Spinal cord (tissue), 10 donors: ENCODE results near the gene NDUFB2. TPM values are rescaled to one million over a fixed set of nuclear protein-coding genes. Genes with fewer than 3 reads are reported as not detected.
"Not testable (repeated sequence)": the region's sequence is repeated elsewhere in the genome, so short reads cannot be mapped to it uniquely, and the experiment has no call there.

Source experiments
- DNase-seq, 6 donors: peaks; one replicate each; pipeline versions ENCODE4 v3.0.0 to v3.0.0-alpha.2; 2013 to 2015; ENCODE audit warnings: low spot score in 6 of 6, low read depth in 4 of 6
- H3K27ac ChIP-seq: one replicate; pipeline ENCODE4 v1.5.1; 2013; ENCODE audit warnings: low read depth, low read length, control low read depth
- H3K27me3 ChIP-seq: one replicate; pipeline ENCODE4 v1.6.1; 2013; ENCODE audit warnings: low read length; ENCODE audit not compliant: control insufficient read depth, insufficient read depth
- H3K36me3 ChIP-seq: one replicate; pipeline ENCODE4 v1.6.1; 2013; ENCODE audit warnings: low read length; ENCODE audit not compliant: control insufficient read depth, insufficient read depth
- H3K4me1 ChIP-seq: one replicate; pipeline ENCODE4 v1.6.1; 2013; ENCODE audit warnings: low read length; ENCODE audit not compliant: control insufficient read depth, insufficient read depth
- H3K4me3 ChIP-seq: one replicate; pipeline ENCODE4 v1.5.1; 2013; ENCODE audit warnings: low read depth, low read length, control low read depth
- H3K9me3 ChIP-seq: one replicate; pipeline ENCODE4 v1.6.1; 2013; ENCODE audit warnings: low read length; ENCODE audit not compliant: control insufficient read depth, insufficient read depth
- WGBS: methylation state at CpG from one replicate; pipeline ENCODE4 v1.1.5; 2013; ENCODE audit warnings: missing lambda C conversion rate; ENCODE audit not compliant: insufficient coverage; 5-methylcytosine and 5-hydroxymethylcytosine counted together
- polyA plus RNA-seq, 2 donors: library from polyadenylated mRNA; unstranded; fragments of 120-200 nt; gene quantifications; one replicate each; pipeline ENCODE4 v1.2.1, GENCODE V29; 2013; ENCODE audit not compliant: insufficient read length in 2 of 2
- total RNA-seq, 2 donors: library from RNA; depleted of rRNA in 1 of 2; stranded (reverse); fragments of 120-200 nt in 1 of 2; fragments of >200 nt in 1 of 2; gene quantifications; one replicate each; pipeline versions ENCODE4 v1.2.3 to v1.2.4, GENCODE V29; 2013 to 2014
- donor health status: healthy.

Gene NDUFB2
- total and polyA plus RNA-seq, 4 donors: 113 to 313 (median 292) TPM

DNA sequence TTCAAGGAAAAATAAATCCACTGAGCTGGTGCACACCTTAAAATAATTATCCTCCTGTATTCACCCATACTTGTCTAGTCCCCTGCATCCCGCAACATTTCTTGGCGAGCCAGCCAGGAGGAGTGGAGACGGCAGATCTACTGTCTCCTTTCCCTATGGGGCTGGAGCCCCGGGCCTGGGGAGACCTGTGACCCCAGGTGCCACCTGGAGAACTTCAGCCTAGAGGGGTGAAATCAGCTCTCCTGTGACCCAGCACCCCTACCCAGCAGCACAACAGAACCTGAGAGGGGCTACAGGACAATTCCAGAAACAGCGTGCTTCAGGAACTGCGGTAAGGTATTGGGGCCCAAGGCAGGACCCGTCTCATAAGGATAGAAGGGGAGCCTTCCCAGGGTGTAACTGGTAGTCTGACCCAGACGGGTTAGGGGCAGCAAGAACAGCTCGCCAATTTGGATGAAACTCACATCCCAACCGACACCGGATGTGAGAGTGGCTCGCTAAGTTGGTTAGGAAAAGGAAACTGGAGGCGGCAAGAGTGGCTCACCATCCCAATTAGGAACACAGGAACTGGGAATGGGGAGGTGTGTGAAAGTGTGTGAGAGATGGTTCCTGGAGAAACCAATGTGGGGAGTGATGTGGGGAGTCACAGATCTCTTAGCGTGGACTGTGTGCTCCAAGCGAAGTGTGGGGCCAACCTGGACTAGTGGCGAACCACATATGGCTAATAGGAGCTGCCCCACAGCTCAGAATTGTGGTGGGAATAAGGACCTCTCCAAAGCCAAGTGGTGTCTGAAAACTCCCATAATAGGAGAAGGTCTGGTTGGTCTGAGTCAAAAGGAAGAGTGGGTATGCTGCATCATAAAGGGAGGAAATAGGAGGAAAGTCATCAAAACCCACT is 40.7 kb upstream of the NDUFB2 start:
- Histone ChIP-seq H3K36me3 (no peaks in the 10 kb centered on the region), H3K27me3 (no peaks in the 10 kb centered on the region), H3K4me3 (no peak overlapping the region), H3K4me1 (peaks cover 8% of the 10 kb centered on the region), H3K9me3 (no peaks in the 10 kb centered on the region), H3K27ac (no peak overlapping the region)
- WGBS: 92% methylated on average over 15 of the region's 16 CpGs
- DNase-seq: no peak

DNA sequence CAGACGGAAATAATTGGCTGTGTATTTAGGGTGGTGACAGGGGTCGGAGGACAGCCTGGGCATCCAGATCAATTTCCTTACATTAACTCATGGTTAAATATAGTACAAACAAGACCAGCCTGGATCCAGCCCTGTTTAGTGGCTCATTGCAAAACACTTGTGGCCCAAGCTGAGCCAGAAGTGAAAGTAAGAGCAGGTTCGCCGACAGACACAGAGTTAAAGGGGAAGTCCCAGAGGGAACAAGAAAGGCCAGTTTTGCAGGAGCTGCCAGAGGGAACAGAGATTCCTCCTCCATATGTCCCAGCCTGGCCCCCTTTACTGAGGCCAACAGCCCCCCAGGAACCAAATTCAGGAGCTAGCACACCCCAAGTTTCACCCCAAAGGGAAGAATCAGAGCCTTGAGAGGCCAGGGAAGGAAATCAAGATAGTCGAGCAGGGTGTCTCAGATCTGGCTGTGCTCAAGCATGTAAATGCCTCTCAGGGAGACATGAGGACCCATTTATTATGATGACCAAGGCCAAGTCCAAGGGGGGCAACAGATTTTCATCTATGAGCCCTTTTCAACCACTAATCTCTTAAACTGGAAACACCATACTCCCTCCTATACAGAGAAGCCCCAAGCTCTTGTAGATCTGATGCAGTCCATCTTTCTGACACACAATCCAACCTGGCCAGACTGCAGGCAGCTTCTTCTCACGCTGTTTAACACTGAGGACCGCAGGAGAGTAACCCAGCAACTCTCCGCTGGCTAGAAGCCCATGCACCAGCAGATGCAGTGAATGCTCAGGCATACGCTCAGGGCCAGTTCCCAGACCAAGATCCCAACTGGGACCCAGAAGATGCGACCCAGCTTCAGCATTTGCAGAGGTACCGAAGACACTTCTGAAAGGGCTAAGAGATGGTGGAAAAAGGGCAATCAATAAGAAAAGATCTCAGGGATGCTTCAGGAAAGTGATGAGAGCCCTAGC is 39.7 kb upstream of the NDUFB2 start:
- no peak for DNase-seq
- Histone ChIP-seq H3K4me1 (peaks cover 8% of the 10 kb centered on the region), H3K27me3 (no peaks in the 10 kb centered on the region), H3K27ac (no peak overlapping the region), H3K36me3 (no peaks in the 10 kb centered on the region), H3K4me3 (no peak overlapping the region), H3K9me3 (no peaks in the 10 kb centered on the region)
- 66% methylated on average over 9 of the region's 11 CpGs for WGBS

GRCh38 chr7:140657891-140658290 is 38.6 kb upstream of the NDUFB2 start:
- H3K27ac ChIP-seq: no peak overlapping the region
- 91% methylated on average over 5 of the region's 9 CpGs for WGBS
- H3K36me3 ChIP-seq: no peaks in the 10 kb centered on the region
- no peaks in the 10 kb centered on the region for H3K9me3 ChIP-seq
- no peaks in the 10 kb centered on the region for H3K27me3 ChIP-seq
- no peak for DNase-seq
- peaks cover 8% of the 10 kb centered on the region for H3K4me1 ChIP-seq
- no peak overlapping the region for H3K4me3 ChIP-seq

GRCh38 chr7:140659856-140660255 is 36.7 kb upstream of the NDUFB2 start:
- H3K4me3 ChIP-seq: no peak overlapping the region
- 60% methylated on average over 5 of the region's 8 CpGs for WGBS
- no peaks in the 10 kb centered on the region for H3K9me3 ChIP-seq
- H3K27me3 ChIP-seq: no peaks in the 10 kb centered on the region
- H3K36me3 ChIP-seq: no peaks in the 10 kb centered on the region
- no peak for DNase-seq
- no peak overlapping the region for H3K27ac ChIP-seq
- H3K4me1 ChIP-seq: no peaks in the 10 kb centered on the region

DNA sequence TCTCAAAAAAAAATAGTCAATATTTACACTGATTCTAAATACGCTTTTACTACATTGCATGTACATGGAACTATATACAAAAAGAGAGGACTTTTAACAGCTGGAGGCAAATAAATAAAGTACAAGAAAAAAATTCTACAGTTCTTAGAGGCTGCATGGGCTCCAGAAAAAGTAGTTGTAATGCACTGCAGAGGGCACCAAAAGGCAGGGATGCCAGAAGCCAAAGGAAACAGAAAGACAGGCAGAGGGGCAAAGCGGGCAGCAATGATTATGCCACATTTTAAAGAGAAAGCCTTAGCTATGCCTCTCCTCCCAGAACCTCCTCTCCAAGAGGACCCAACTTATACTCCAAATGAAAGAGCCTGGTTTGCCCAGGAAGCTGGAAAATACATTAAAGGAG is 35.4 kb upstream of the NDUFB2 start:
- H3K9me3 ChIP-seq: no peaks in the 10 kb centered on the region
- peak in 1 of 6 donors; percentile 32 for DNase-seq
- H3K27me3 ChIP-seq: no peaks in the 10 kb centered on the region
- WGBS: no CpG with 5 or more reads among the region's 2 CpGs
- H3K4me3 ChIP-seq: no peak overlapping the region
- H3K27ac ChIP-seq: no peak overlapping the region
- H3K36me3 ChIP-seq: no peaks in the 10 kb centered on the region
- no peaks in the 10 kb centered on the region for H3K4me1 ChIP-seq

DNA sequence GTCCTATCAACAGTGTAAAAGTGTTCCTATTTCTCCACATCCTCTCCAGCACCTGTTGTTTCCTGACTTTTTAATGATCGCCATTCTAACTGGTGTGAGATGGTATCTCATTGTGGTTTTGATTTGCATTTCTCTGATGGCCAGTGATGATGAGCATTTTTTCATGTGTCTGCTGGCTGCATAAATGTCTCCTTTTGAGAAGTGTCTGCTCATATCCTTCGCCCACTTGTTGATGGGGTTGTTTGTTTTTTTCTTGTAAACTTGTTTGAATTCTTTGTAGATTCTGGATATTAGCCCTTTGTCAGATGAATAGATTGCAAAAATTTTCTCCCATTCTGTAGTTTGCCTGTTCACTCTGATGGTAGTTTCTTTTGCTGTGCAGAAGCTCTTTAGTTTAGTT is 33.6 kb upstream of the NDUFB2 start:
- H3K4me3 ChIP-seq: not testable (repeated sequence)

GRCh38 chr7:140667476-140667875 is 29.0 kb upstream of the NDUFB2 start:
- Histone ChIP-seq H3K27ac (no peak overlapping the region), H3K27me3 (no peaks in the 10 kb centered on the region), H3K9me3 (no peaks in the 10 kb centered on the region), H3K4me1 (peaks cover 4% of the 10 kb centered on the region), H3K4me3 (no peak overlapping the region), H3K36me3 (no peaks in the 10 kb centered on the region)
- no peak for DNase-seq
- no CpG with 5 or more reads among the region's 1 CpG for WGBS

More for the DNA sequence above, 33.6 kb upstream of the NDUFB2 start:
- not testable (repeated sequence) for H3K27me3 ChIP-seq, H3K27ac ChIP-seq, H3K4me1 ChIP-seq, DNase-seq, H3K36me3 ChIP-seq, H3K9me3 ChIP-seq
- no CpG with 5 or more reads among the region's 2 CpGs for WGBS

GRCh38 chr7:140668641-140669040 is 27.9 kb upstream of the NDUFB2 start:
- peak in 1 of 6 donors; percentile 24 for DNase-seq
- no peak overlapping the region for H3K4me3 ChIP-seq
- H3K27ac ChIP-seq: no peak overlapping the region
- H3K36me3 ChIP-seq: no peaks in the 10 kb centered on the region
- H3K27me3 ChIP-seq: no peaks in the 10 kb centered on the region
- no CpG with 5 or more reads among the region's 1 CpG for WGBS
- H3K9me3 ChIP-seq: no peaks in the 10 kb centered on the region
- H3K4me1 ChIP-seq: peaks cover 10% of the 10 kb centered on the region

GRCh38 chr7:140669352-140669751 is 27.2 kb upstream of the NDUFB2 start:
- no peak for DNase-seq
- no peaks in the 10 kb centered on the region for H3K27me3 ChIP-seq
- WGBS: no CpG with 5 or more reads among the region's 3 CpGs
- H3K4me1 ChIP-seq: peaks cover 17% of the 10 kb centered on the region
- no peak overlapping the region for H3K27ac ChIP-seq
- H3K9me3 ChIP-seq: no peaks in the 10 kb centered on the region
- H3K36me3 ChIP-seq: no peaks in the 10 kb centered on the region
- H3K4me3 ChIP-seq: no peak overlapping the region
